ENCODE measurements around the gene SCEL.
"Not testable (repeated sequence)": the region's sequence is repeated elsewhere in the genome, so short reads cannot be mapped to it uniquely, and the experiment has no call there.

Gene SCEL

GRCh38 chr13:77558016-77558415 is 22.5 kb downstream of the SCEL start:
- no peak for DNase-seq (ENCODE audit: low read depth in 2 of 2)

- no peak for DNase-seq (ENCODE audit: low read depth in 2 of 2)
Measured at GRCh38 chr13:77563111-77563510, 27.6 kb downstream of the SCEL start.

GRCh38 chr13:77565635-77566034 is 30.1 kb downstream of the SCEL start:
- no peak for DNase-seq (ENCODE audit: low read depth in 2 of 2)

- no peak for DNase-seq (ENCODE audit: low read depth in 2 of 2)
Measured at GRCh38 chr13:77571956-77572355, 36.5 kb downstream of the SCEL start.

GRCh38 chr13:77574096-77574495 is 38.6 kb downstream of the SCEL start:
- DNase-seq (ENCODE audit: low read depth in 2 of 2): no peak

GRCh38 chr13:77579959-77580358 is 44.5 kb downstream of the SCEL start:
- DNase-seq (ENCODE audit: low read depth in 2 of 2): no peak

GRCh38 chr13:77580748-77581147 is 45.2 kb downstream of the SCEL start:
- no peak for DNase-seq (ENCODE audit: low read depth in 2 of 2)

GRCh38 chr13:77583581-77583980 is 48.1 kb downstream of the SCEL start:
- no peak for DNase-seq (ENCODE audit: low read depth in 2 of 2)

GRCh38 chr13:77584106-77584505 is 48.6 kb downstream of the SCEL start:
- no peak for DNase-seq (ENCODE audit: low read depth in 2 of 2)

GRCh38 chr13:77595166-77595810 is 59.8 kb downstream of the SCEL start:
- DNase-seq (ENCODE audit: low read depth in 2 of 2): no peak

- DNase-seq (ENCODE audit: low read depth in 2 of 2): no peak
Measured at GRCh38 chr13:77596777-77597176, 61.3 kb downstream of the SCEL start.

GRCh38 chr13:77599351-77599750 is 63.8 kb downstream of the SCEL start:
- DNase-seq (ENCODE audit: low read depth in 2 of 2): no peak

- DNase-seq (ENCODE audit: low read depth in 2 of 2): no peak
Measured at GRCh38 chr13:77600701-77601100, 65.2 kb downstream of the SCEL start.

GRCh38 chr13:77611068-77611467 is 75.6 kb downstream of the SCEL start:
- DNase-seq (ENCODE audit: low read depth in 2 of 2): no peak

- DNase-seq (ENCODE audit: low read depth in 2 of 2): no peak
Measured at GRCh38 chr13:77616027-77616426, 80.5 kb downstream of the SCEL start.

- DNase-seq (ENCODE audit: low read depth in 2 of 2): no peak
Measured at GRCh38 chr13:77619655-77620054, 84.1 kb downstream of the SCEL start.

GRCh38 chr13:77620138-77620537 is 84.6 kb downstream of the SCEL start:
- DNase-seq (ENCODE audit: low read depth in 2 of 2): no peak

- no peak for DNase-seq (ENCODE audit: low read depth in 2 of 2)
Measured at GRCh38 chr13:77623806-77624205, 88.3 kb downstream of the SCEL start.

GRCh38 chr13:77628170-77628569 is 92.7 kb downstream of the SCEL start:
- DNase-seq (ENCODE audit: low read depth in 2 of 2): no peak

GRCh38 chr13:77637588-77637987 is 102.1 kb downstream of the SCEL start:
- no peak for DNase-seq (ENCODE audit: low read depth in 2 of 2)

- no peak for DNase-seq (ENCODE audit: low read depth in 2 of 2)
Measured at GRCh38 chr13:77650409-77650808, 114.9 kb downstream of the SCEL start.

- DNase-seq (ENCODE audit: low read depth in 2 of 2): no peak
Measured at GRCh38 chr13:77653301-77653700, 117.8 kb downstream of the SCEL start.

GRCh38 chr13:77660016-77660415 is 124.5 kb downstream of the SCEL start:
- not testable (repeated sequence) for DNase-seq (ENCODE audit: low read depth in 2 of 2)

GRCh38 chr13:77660841-77661250 is 125.3 kb downstream of the SCEL start:
- DNase-seq (ENCODE audit: low read depth in 2 of 2): no peak

Data from stimulated activated CD8-positive, alpha-beta memory T cell treated with anti-CD3 and anti-CD28 coated beads, Interleukin-7, amount 100 ng/mL, for 4 hours (primary cell).